ENCODE measurements around the gene NUTM2D. TPM values are rescaled to one million over a fixed set of nuclear protein-coding genes. Genes with fewer than 3 reads are reported as not detected.
"Not testable (repeated sequence)": the region's sequence is repeated elsewhere in the genome, so short reads cannot be mapped to it uniquely, and the experiment has no call there.

NUTM2D gene, protein sequence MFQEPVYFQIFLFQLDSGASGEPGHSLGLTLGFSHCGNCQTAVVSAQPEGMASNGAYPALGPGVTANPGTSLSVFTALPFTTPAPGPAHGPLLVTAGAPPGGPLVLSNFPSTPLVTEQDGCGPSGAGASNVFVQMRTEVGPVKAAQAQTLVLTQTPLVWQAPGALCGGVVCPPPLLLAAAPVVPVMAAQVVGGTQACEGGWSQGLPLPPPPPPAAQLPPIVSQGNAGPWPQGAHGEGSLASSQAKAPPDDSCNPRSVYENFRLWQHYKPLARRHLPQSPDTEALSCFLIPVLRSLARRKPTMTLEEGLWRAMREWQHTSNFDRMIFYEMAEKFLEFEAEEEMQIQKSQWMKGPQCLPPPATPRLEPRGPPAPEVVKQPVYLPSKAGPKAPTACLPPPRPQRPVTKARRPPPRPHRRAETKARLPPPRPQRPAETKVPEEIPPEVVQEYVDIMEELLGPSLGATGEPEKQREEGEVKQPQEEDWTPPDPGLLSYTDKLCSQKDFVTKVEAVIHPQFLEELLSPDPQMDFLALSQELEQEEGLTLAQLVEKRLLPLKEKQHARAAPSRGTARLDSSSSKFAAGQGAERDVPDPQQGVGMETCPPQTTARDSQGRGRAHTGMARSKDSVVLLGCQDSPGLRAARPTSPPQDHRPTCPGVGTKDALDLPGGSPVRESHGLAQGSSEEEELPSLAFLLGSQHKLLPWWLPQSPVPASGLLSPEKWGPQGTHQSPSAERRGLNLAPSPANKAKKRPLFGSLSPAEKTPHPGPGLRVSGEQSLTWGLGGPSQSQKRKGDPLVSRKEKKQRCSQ
- total RNA-seq: 1 to 10 TPM; 3.7 to 3.9 TPM
- polyA plus RNA-seq (ENCODE audit: insufficient read length in 6 of 6): 10 to 100 TPM; 11.1 to 12.8 (median 11.8) TPM
- long read RNA-seq, donor 1: 0 reads
- long read RNA-seq, donor 2, partial matches to known transcripts: 0 of 1 reads
- long read RNA-seq, donor 2, other reads (novel, unspliced or antisense): 0 of 1 reads
- long read RNA-seq, donor 3, partial matches to known transcripts: 0 of 1 reads
- long read RNA-seq, donor 3, other reads (novel, unspliced or antisense): 0 of 1 reads
- long read RNA-seq, donor 4: 0 reads
- long read RNA-seq, donor 5: 0 reads
- long read RNA-seq, donor 6: 0 reads
- long read RNA-seq, donor 7: 0 reads
- long read RNA-seq, donor 8: 0 reads
- long read RNA-seq, donor 9: 0 reads
- long read RNA-seq, donor 10: 0 reads
- long read RNA-seq, donor 11, partial matches to known transcripts: 5 of 5 reads
- long read RNA-seq, donor 11, other reads (novel, unspliced or antisense): 0 of 5 reads
- long read RNA-seq, donor 12: 0 reads

DNA sequence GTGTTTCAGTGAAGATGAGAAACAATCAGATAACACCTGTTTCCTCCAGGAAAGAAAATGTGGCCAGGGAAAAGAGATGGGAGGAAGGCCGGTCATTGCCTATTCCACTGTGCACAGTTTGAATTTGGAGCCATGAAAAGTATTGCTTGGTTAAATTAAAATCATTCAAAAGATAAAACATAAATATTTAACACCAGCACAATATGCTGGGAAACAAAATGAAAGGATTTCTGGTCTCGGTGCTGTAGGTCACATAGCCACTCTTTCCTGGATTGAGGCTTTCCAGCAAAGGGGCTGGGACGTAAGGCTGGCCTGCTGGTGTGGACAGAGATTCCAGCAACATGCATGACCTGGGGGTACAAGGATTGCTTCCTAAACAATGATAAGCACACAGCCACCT lies at the start of gene NUTM2D:
NUTM2D (plus strand) TSS at position 301 of the 400 bp plus-strand sequence. CDS start 522 bp downstream, outside the sequence.
- intact Hi-C loops (cut with DNase I); H3K4me3 ChIP-seq; H3K27ac ChIP-seq; H3K36me3 ChIP-seq; ATAC-seq; DNase-seq; H3K27me3 ChIP-seq; H3K9me3 ChIP-seq; H3K4me1 ChIP-seq: not testable (repeated sequence)

GRCh38 chr10:87308702-87309101 lies 48.8 kb upstream of the NUTM2D start:
- intact Hi-C loops (cut with DNase I); H3K4me1 ChIP-seq; H3K36me3 ChIP-seq; H3K27me3 ChIP-seq; H3K27ac ChIP-seq; DNase-seq; H3K4me3 ChIP-seq; ATAC-seq; H3K9me3 ChIP-seq: not testable (repeated sequence)

DNA sequence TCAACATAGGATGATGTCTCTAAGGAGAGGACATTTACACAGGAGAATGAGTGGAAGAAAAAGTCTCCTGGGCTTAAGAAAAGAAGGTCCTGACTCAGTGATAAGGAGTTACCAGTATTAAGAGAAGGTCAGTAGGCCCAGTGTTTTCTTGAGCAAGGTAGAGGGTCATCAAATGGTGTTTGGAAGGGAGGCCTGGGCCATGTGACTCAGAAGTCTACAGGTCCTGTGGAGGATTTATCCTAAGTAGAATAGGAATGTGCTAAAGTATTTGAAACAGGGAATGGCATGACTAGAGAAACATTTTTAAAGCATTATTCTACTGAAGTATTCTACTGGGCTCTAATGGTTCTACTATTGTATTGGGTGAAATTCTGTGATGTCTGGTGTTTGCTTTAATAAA lies 47.9 kb upstream of the NUTM2D start:
- H3K27me3 ChIP-seq; H3K27ac ChIP-seq; H3K4me1 ChIP-seq; H3K9me3 ChIP-seq; DNase-seq; intact Hi-C loops (cut with DNase I); ATAC-seq; H3K4me3 ChIP-seq; H3K36me3 ChIP-seq: not testable (repeated sequence)

- H3K36me3 ChIP-seq; H3K27me3 ChIP-seq; H3K27ac ChIP-seq; H3K9me3 ChIP-seq; DNase-seq; intact Hi-C loops (cut with DNase I); H3K4me3 ChIP-seq; H3K4me1 ChIP-seq: not testable (repeated sequence)
- ATAC-seq: peak; percentile 21
These were observed 46.0 kb upstream of the NUTM2D start for GRCh38 chr10:87311521-87311920.

DNA sequence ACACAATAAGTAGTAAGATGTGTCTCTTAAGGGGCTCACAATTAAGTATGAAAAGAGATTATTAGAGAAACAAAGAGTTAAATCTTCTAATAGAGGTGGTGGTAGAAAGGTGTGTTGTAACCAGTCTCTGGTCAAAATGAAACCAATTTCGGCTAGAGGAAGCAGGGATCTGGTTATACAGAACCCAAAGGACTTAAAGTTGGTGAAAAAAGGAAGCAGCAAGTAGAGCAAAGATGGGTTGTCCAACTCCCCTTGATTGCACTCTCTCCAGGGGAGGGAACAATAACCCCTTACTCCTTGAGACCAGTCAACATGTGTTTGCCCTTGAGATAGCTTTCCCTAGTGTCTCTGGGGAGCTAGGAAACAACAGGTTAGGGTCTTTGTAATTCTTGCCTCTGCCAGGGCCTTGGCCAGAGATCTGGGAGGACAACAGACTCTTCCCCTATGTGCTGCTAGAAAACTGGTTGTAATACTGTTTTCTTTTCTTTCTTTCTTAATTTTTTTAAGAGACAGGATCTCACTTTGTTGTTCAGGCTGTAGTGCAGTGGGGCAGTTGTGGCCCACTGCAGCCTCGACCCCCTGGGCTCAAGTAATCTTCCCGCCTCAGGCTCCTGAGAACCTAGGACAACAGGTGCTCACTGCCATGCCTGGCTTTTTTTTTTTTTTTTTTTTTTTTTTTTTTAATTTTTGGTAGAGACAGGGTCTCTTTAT lies 43.7 kb upstream of the NUTM2D start:
- H3K27me3 ChIP-seq; H3K4me1 ChIP-seq; H3K9me3 ChIP-seq; intact Hi-C loops (cut with DNase I); H3K27ac ChIP-seq; DNase-seq; ATAC-seq; H3K4me3 ChIP-seq; H3K36me3 ChIP-seq: not testable (repeated sequence)

GRCh38 chr10:87314360-87314973 lies 43.1 kb upstream of the NUTM2D start:
- intact Hi-C loops (cut with DNase I); H3K27me3 ChIP-seq; ATAC-seq; H3K4me3 ChIP-seq; H3K27ac ChIP-seq; DNase-seq; H3K36me3 ChIP-seq; H3K9me3 ChIP-seq; H3K4me1 ChIP-seq: not testable (repeated sequence)

GRCh38 chr10:87321505-87321904 lies 36.0 kb upstream of the NUTM2D start:
- H3K4me3 ChIP-seq; H3K9me3 ChIP-seq; DNase-seq; H3K4me1 ChIP-seq; H3K27ac ChIP-seq; H3K36me3 ChIP-seq; intact Hi-C loops (cut with DNase I); H3K27me3 ChIP-seq; ATAC-seq: not testable (repeated sequence)

DNA sequence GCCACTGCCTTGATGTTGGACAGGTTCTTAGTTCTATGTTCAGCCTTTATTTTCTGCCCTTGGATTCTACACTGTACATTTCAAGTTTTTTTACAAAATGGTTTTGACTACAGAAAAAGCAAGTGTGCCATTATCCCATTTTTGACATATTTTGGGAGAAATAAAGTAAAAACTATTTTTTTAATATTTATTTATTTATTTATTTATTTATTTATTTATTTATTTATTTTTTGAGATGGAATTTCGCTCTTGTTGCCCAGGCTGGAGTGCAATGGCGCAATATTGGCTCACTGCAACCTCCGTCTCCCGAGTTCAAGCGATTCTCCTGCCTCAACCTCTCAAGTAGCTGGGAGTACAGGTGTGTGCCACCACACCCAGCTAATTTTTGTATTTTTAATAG lies 33.0 kb upstream of the NUTM2D start:
- ATAC-seq; H3K27me3 ChIP-seq; DNase-seq; H3K4me3 ChIP-seq; H3K4me1 ChIP-seq; H3K36me3 ChIP-seq; H3K9me3 ChIP-seq; intact Hi-C loops (cut with DNase I); H3K27ac ChIP-seq: not testable (repeated sequence)

- H3K36me3 ChIP-seq; DNase-seq; ATAC-seq; H3K9me3 ChIP-seq; H3K4me3 ChIP-seq; H3K27ac ChIP-seq; H3K4me1 ChIP-seq; H3K27me3 ChIP-seq; intact Hi-C loops (cut with DNase I): not testable (repeated sequence)
These were observed 29.6 kb upstream of the NUTM2D start for GRCh38 chr10:87327958-87328357.

DNA sequence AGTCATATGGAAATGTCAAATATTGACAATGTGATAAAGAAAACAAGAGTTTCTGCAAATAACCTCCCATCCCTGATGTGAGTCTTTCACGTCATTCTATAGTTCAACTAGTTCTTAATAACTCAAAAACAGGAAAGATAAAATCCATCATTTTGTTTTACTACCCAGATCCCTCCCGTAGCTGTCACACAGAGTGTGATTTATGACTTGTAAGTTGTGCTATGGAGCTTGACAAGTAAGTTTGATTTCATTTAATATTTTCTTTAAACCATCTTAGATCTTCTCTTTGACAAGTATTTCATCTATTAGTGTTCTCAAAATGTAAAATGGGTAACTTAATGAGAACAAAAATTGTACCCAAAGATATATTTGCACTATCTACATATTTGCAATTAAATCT lies 28.4 kb upstream of the NUTM2D start:
- intact Hi-C loops (cut with DNase I); H3K36me3 ChIP-seq; H3K27me3 ChIP-seq; H3K27ac ChIP-seq; H3K4me3 ChIP-seq; H3K9me3 ChIP-seq; DNase-seq; H3K4me1 ChIP-seq; ATAC-seq: not testable (repeated sequence)

- H3K4me3 ChIP-seq; H3K27ac ChIP-seq; H3K4me1 ChIP-seq; H3K9me3 ChIP-seq; H3K27me3 ChIP-seq; DNase-seq; ATAC-seq; intact Hi-C loops (cut with DNase I); H3K36me3 ChIP-seq: not testable (repeated sequence)
These were observed 24.9 kb upstream of the NUTM2D start for GRCh38 chr10:87332687-87333086.

DNA sequence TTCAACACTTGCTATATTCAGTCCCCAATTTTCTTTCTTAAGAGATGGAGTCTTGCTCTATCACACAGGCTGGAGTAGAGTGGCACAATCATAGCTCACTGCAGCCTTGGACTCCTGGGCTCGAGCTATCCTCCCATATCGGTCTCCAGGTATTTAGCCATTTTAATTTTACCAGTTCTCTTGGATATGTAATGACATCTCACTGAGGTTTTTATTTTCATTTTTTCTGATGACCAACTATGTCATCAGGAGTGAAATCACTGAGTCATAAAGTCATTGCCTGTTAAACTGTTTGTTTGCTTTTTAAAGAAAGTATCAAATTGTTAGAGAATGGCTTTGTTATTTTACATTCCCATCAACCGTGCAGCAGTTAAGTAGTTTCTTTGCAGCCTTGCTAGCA lies 17.1 kb upstream of the NUTM2D start:
- peaks cover 3 to 13% of the 10 kb centered on the region in 2 donors for H3K4me1 ChIP-seq
- H3K27me3 ChIP-seq; H3K9me3 ChIP-seq; intact Hi-C loops (cut with DNase I); H3K27ac ChIP-seq; H3K36me3 ChIP-seq; ATAC-seq; H3K4me3 ChIP-seq; DNase-seq: not testable (repeated sequence)

Measured in left lung (tissue), 14 donors.